GM12801 (cell line): ENCODE measurements around the gene APC.

Experiments
- CTCF ChIP-seq: IDR thresholded peaks from one replicate; pipeline ENCODE4 v1.5.1; 2011; ENCODE audit warnings: control low read depth; ENCODE audit not compliant: insufficient read length; ENCODE audit errors: extremely low read depth

APC gene

GRCh38 chr5:112737070-112737462 is 619 bp upstream of the APC start:
- TF ChIP-seq CTCF = no peak

- TF ChIP-seq CTCF = no peak
Measured at GRCh38 chr5:112738191-112738560, 491 bp downstream of the APC start.

- no peak for TF ChIP-seq CTCF
Measured at GRCh38 chr5:112742424-112742823, 4.7 kb downstream of the APC start.

- no peak for TF ChIP-seq CTCF
Measured at GRCh38 chr5:112743631-112744030, 5.9 kb downstream of the APC start.

- no peak for TF ChIP-seq CTCF
Measured at GRCh38 chr5:112752335-112752734, 14.7 kb downstream of the APC start.

GRCh38 chr5:112755703-112756102 is 18.0 kb downstream of the APC start:
- TF ChIP-seq CTCF = no peak

- TF ChIP-seq CTCF = no peak
Measured at GRCh38 chr5:112757468-112758208, 20.0 kb downstream of the APC start.
